Duodenal mucosa (tissue), 2 donors: Measurements from ENCODE around the gene DSEL.

Experiments
- H3K27ac ChIP-seq: one replicate; pipeline ENCODE4 v1.7.0; 2013; ENCODE audit warnings: low read depth, low read length
- H3K27me3 ChIP-seq, 2 donors: one replicate each; pipeline ENCODE4 v1.7.0; 2013; ENCODE audit warnings: low read length in 2 of 2, control low read depth in 1 of 2; ENCODE audit not compliant: insufficient read depth in 2 of 2, control insufficient read depth in 1 of 2
- H3K36me3 ChIP-seq, 2 donors: one replicate each; pipeline ENCODE4 v1.7.0; 2013; ENCODE audit warnings: low read length in 2 of 2, control low read depth in 1 of 2; ENCODE audit not compliant: insufficient read depth in 2 of 2, control insufficient read depth in 1 of 2
- H3K4me1 ChIP-seq, 2 donors: one replicate each; pipeline ENCODE4 v1.7.0; 2013; ENCODE audit warnings: low read length in 2 of 2, control low read depth in 1 of 2; ENCODE audit not compliant: insufficient read depth in 2 of 2, control insufficient read depth in 1 of 2
- H3K4me3 ChIP-seq, 2 donors: one replicate each; pipeline ENCODE4 v1.7.0; 2013; ENCODE audit warnings: low read length in 2 of 2, low read depth in 1 of 2
- H3K9ac ChIP-seq, 2 donors: one replicate each; pipeline ENCODE4 v1.7.0; 2013; ENCODE audit warnings: low read length in 2 of 2, low read depth in 1 of 2
- H3K9me3 ChIP-seq, 2 donors: one replicate each; pipeline ENCODE4 v1.7.0; 2013; ENCODE audit warnings: low read length in 2 of 2, control low read depth in 1 of 2; ENCODE audit not compliant: control insufficient read depth in 1 of 2

Gene DSEL

GRCh38 chr18:67516539-67517443 lies at the start of gene DSEL:
Gene DSEL (minus strand): TSS chr18:67516720. CDS start chr18:67514608, 2,112 bp downstream.
- Histone ChIP-seq H3K27me3 (peaks cover 0 to 11% of the 10 kb centered on the region in 2 donors), H3K27ac (peak within 1 kb of the TSS; percentile 13), H3K4me1 (peaks cover 6 to 7% of the 10 kb centered on the region in 2 donors), H3K9me3 (no peaks in the 10 kb centered on the region), H3K9ac (peak within 1 kb of the TSS; percentile 48 to 67), H3K4me3 (peak within 1 kb of the TSS; percentile 70 to 83), H3K36me3 (no peaks in the 10 kb centered on the region)

- Histone ChIP-seq H3K9ac (no peak overlapping the region), H3K4me1 (no peaks in the 10 kb centered on the region), H3K4me3 (no peak overlapping the region), H3K9me3 (no peaks in the 10 kb centered on the region), H3K27me3 (no peaks in the 10 kb centered on the region), H3K36me3 (no peaks in the 10 kb centered on the region), H3K27ac (no peak overlapping the region)
These were observed 36.9 kb upstream of the DSEL start for GRCh38 chr18:67553437-67553836.

- no peaks in the 10 kb centered on the region for H3K9me3 ChIP-seq
- no peak overlapping the region for H3K4me3 ChIP-seq
- H3K4me1 ChIP-seq = no peaks in the 10 kb centered on the region
These were observed 34.5 kb upstream of the DSEL start for GRCh38 chr18:67550872-67551520.

GRCh38 chr18:67549946-67550345 lies 33.4 kb upstream of the DSEL start:
- Histone ChIP-seq H3K27ac (no peak overlapping the region), H3K4me1 (no peaks in the 10 kb centered on the region), H3K36me3 (no peaks in the 10 kb centered on the region), H3K4me3 (no peak overlapping the region), H3K9ac (no peak overlapping the region), H3K9me3 (no peaks in the 10 kb centered on the region), H3K27me3 (no peaks in the 10 kb centered on the region)

More at GRCh38 chr18:67550872-67551520, 34.5 kb upstream of the DSEL start:
- H3K27ac ChIP-seq = no peak overlapping the region
- H3K9ac ChIP-seq = no peak overlapping the region
- no peaks in the 10 kb centered on the region for H3K27me3 ChIP-seq
- H3K36me3 ChIP-seq = no peaks in the 10 kb centered on the region

GRCh38 chr18:67545681-67546080 lies 29.2 kb upstream of the DSEL start:
- Histone ChIP-seq H3K27ac (no peak overlapping the region), H3K36me3 (no peaks in the 10 kb centered on the region), H3K4me3 (no peak overlapping the region), H3K4me1 (no peaks in the 10 kb centered on the region), H3K27me3 (no peaks in the 10 kb centered on the region), H3K9ac (no peak overlapping the region), H3K9me3 (no peaks in the 10 kb centered on the region)

GRCh38 chr18:67540559-67540958 lies 24.0 kb upstream of the DSEL start:
- no peak overlapping the region for H3K4me3 ChIP-seq
- H3K9me3 ChIP-seq = no peaks in the 10 kb centered on the region
- H3K9ac ChIP-seq = no peak overlapping the region
- no peaks in the 10 kb centered on the region for H3K36me3 ChIP-seq
- no peaks in the 10 kb centered on the region for H3K4me1 ChIP-seq
- H3K27me3 ChIP-seq = no peaks in the 10 kb centered on the region
- no peak overlapping the region for H3K27ac ChIP-seq

GRCh38 chr18:67531929-67532328 lies 15.4 kb upstream of the DSEL start:
- H3K9ac ChIP-seq = no peak overlapping the region
- no peak overlapping the region for H3K4me3 ChIP-seq
- H3K4me1 ChIP-seq = no peaks in the 10 kb centered on the region
- H3K36me3 ChIP-seq = no peaks in the 10 kb centered on the region
- no peak overlapping the region for H3K27ac ChIP-seq
- H3K27me3 ChIP-seq = no peaks in the 10 kb centered on the region
- H3K9me3 ChIP-seq = no peaks in the 10 kb centered on the region

- no peaks in the 10 kb centered on the region for H3K9me3 ChIP-seq
- no peaks in the 10 kb centered on the region for H3K36me3 ChIP-seq
- no peaks in the 10 kb centered on the region for H3K4me1 ChIP-seq
- H3K4me3 ChIP-seq = no peak overlapping the region
- H3K9ac ChIP-seq = no peak overlapping the region
- H3K27me3 ChIP-seq = no peaks in the 10 kb centered on the region
- H3K27ac ChIP-seq = no peak overlapping the region
These were observed 9.0 kb upstream of the DSEL start for GRCh38 chr18:67525328-67526099.

- Histone ChIP-seq H3K27me3 (peaks cover 0 to 11% of the 10 kb centered on the region in 2 donors), H3K27ac (no peak overlapping the region), H3K36me3 (no peaks in the 10 kb centered on the region), H3K9ac (no peak overlapping the region), H3K9me3 (no peaks in the 10 kb centered on the region), H3K4me1 (peaks cover 6 to 7% of the 10 kb centered on the region in 2 donors), H3K4me3 (no peak overlapping the region)
These were observed 3.9 kb upstream of the DSEL start for GRCh38 chr18:67520351-67520921.
